B cell (primary cell): Measurements from ENCODE around the gene NAB2. TPM values are rescaled to one million over a fixed set of nuclear protein-coding genes. Genes with fewer than 3 reads are reported as not detected.
A peak's percentile ranks its signal among the peaks of the same experiment; 100 is the strongest.

Experiments
- ATAC-seq: fragments of 200-7000 bp; cut with Tn5 transposase; one replicate; pipeline ENCODE4 v1.10.0; 2021; ENCODE audit warnings: low read depth, mild to moderate bottlenecking, moderate number of reproducible peaks, moderate library complexity
- CTCF ChIA-PET: fragments of 350-600 bp; sonication (Branson Sonifier 250); formaldehyde crosslinking; loops from one replicate; lab custom pipeline; 2021; ENCODE audit warnings: antibody characterized with exemption, inconsistent platforms; lab: Charles Lee
- POLR2A ChIA-PET: fragments of 350-600 bp; sonication (Branson Sonifier 250); formaldehyde crosslinking; loops from one replicate; lab custom pipeline; 2021; ENCODE audit warnings: antibody characterized with exemption; lab: Charles Lee
- DNase-seq: peaks from one replicate; pipeline ENCODE4 v3.0.0; 2013
- H2AFZ ChIP-seq: 2 replicates; pipeline ENCODE4 v1.6.1; 2012; ENCODE audit warnings: mild to moderate bottlenecking, low read depth, low read length; ENCODE audit not compliant: insufficient read depth, poor library complexity, severe bottlenecking
- H3K27ac ChIP-seq, 2 donors: 1 replicate in 1 of 2; 2 replicates in 1 of 2; pipeline ENCODE4 v1.5.1; 2012 to 2013; ENCODE audit warnings: low read length in 2 of 2, mild to moderate bottlenecking in 2 of 2, moderate library complexity in 1 of 2
- H3K27me3 ChIP-seq, 4 experiments: fragments of 200-600 bp in 1 of 4; sonication (generic) in 1 of 4; replicated peaks in 1 of 4; 1 replicate in 2 of 4; 2 replicates in 2 of 4; pipeline versions ENCODE4 v1.6.1 to v1.7.0; 2013 to 2016; ENCODE audit warnings: low read length in 3 of 4, mild to moderate bottlenecking in 2 of 4, mixed read lengths in 1 of 4, moderate library complexity in 1 of 4; ENCODE audit not compliant: insufficient read depth in 4 of 4, control insufficient read depth in 3 of 4; ENCODE audit errors: control extremely low read depth in 1 of 4
- H3K36me3 ChIP-seq, 2 experiments: replicated peaks in 1 of 2; 1 replicate in 1 of 2; 2 replicates in 1 of 2; pipeline versions ENCODE4 v1.6.1 to v1.7.1; 2013; ENCODE audit warnings: low read length in 1 of 2; ENCODE audit not compliant: insufficient read depth in 2 of 2, control insufficient read depth in 1 of 2; ENCODE audit errors: control extremely low read depth in 1 of 2, extremely low read depth in 1 of 2
- H3K4me1 ChIP-seq, 2 donors: fragments of 200-600 bp in 1 of 2; sonication (generic) in 1 of 2; 1 replicate in 1 of 2; 2 replicates in 1 of 2; pipeline versions ENCODE4 v1.5.1 to v1.6.1; 2013 to 2017; ENCODE audit warnings: low read length in 2 of 2; ENCODE audit not compliant: control insufficient read depth in 2 of 2, insufficient read depth in 2 of 2
- H3K4me2 ChIP-seq: replicated peaks from 2 replicates; pipeline ENCODE3; 2012; ENCODE audit warnings: mild to moderate bottlenecking, low read depth, low read length; ENCODE audit not compliant: poor library complexity, severe bottlenecking
- H3K4me3 ChIP-seq, 5 experiments: fragments of 200-600 bp in 1 of 5; sonication (generic) in 1 of 5; 1 replicate in 3 of 5; 2 replicates in 2 of 5; pipeline versions ENCODE4 v1.5.1 to v1.7.0; 2011 to 2016; ENCODE audit warnings: low read length in 4 of 5, mild to moderate bottlenecking in 4 of 5, low read depth in 2 of 5, control low read depth in 1 of 5, moderate library complexity in 1 of 5; ENCODE audit not compliant: insufficient read depth in 1 of 5; ENCODE audit errors: control extremely low read depth in 1 of 5, extremely low read depth in 1 of 5
- H3K79me2 ChIP-seq: fragments of 200-600 bp; sonication (generic); one replicate; pipeline ENCODE4 v1.6.0; 2016; ENCODE audit warnings: low read length; ENCODE audit not compliant: control insufficient read depth, insufficient read depth
- H3K9ac ChIP-seq: fragments of 200-600 bp; sonication (generic); 2 replicates; pipeline ENCODE4 v1.6.1; 2017; ENCODE audit warnings: mild to moderate bottlenecking, low read length, moderate library complexity
- H3K9me3 ChIP-seq, 3 donors: one replicate each; pipeline versions ENCODE4 v1.6.1 to v1.7.1; 2013; ENCODE audit warnings: low read length in 2 of 3; ENCODE audit not compliant: control insufficient read depth in 2 of 3, insufficient read depth in 1 of 3; ENCODE audit errors: control extremely low read depth in 1 of 3
- H4K20me1 ChIP-seq: 2 replicates; pipeline ENCODE4 v1.6.0; 2012; ENCODE audit warnings: mild to moderate bottlenecking, low read length; ENCODE audit not compliant: insufficient read depth, control insufficient read depth, poor library complexity, severe bottlenecking
- H3K27ac Mint-ChIP-seq: one replicate; pipeline ENCODE4 v1.8.0; 2021; ENCODE audit warnings: mixed read lengths
- H3K27me3 Mint-ChIP-seq: one replicate; pipeline ENCODE4 v1.8.0; 2021; ENCODE audit warnings: mixed read lengths
- H3K4me1 Mint-ChIP-seq: one replicate; pipeline ENCODE4 v1.8.0; 2021; ENCODE audit warnings: mixed read lengths
- H3K4me3 Mint-ChIP-seq: one replicate; pipeline ENCODE4 v1.8.0; 2021; ENCODE audit warnings: mixed read lengths
- H3K9me3 Mint-ChIP-seq: one replicate; pipeline ENCODE4 v1.8.0; 2022; ENCODE audit warnings: mixed read lengths; ENCODE audit not compliant: insufficient read depth
- EZH2 ChIP-seq: IDR thresholded peaks from 2 replicates; pipeline ENCODE4 v1.6.1; 2012; ENCODE audit warnings: borderline replicate concordance, low read depth, mild to moderate bottlenecking, moderate library complexity, low read length; ENCODE audit not compliant: insufficient read depth, poor library complexity, severe bottlenecking
- WGBS: methylation state at CpG from one replicate; pipeline ENCODE4 v1.1.5; 2013; ENCODE audit warnings: missing lambda C conversion rate; ENCODE audit not compliant: insufficient coverage; 5-methylcytosine and 5-hydroxymethylcytosine counted together
- intact Hi-C: fragments of 100-400 bp; cut with micrococcal nuclease; formaldehyde crosslinking; loops from one replicate; pipeline ENCODE4 v1.10.0; 2022
- polyA plus RNA-seq: library from polyadenylated mRNA; depleted of rRNA; stranded (reverse); fragments of >200 nt; gene quantifications from 2 replicates; pipeline ENCODE4 v1.2.3, GENCODE V29; 2012
- total RNA-seq, 2 donors: library from RNA; stranded (reverse); fragments of 120-200 nt in 1 of 2; gene quantifications; 1 replicate in 1 of 2; 2 replicates in 1 of 2; pipeline versions ENCODE4 v1.2.3 to v1.2.4, GENCODE V29; 2013 to 2022
- TF ChIP-seq, protein P1 (sequence below): fragments of 200-600 bp; IDR thresholded peaks from one replicate; pipeline ENCODE4 v1.8.0; 2022; ENCODE audit warnings: antibody characterized with exemption, mild to moderate bottlenecking

NAB2 gene
- total and polyA plus RNA-seq, 2 donors (not counting 1 experiment from before 2014, with no cell fraction given), result 6.7 to 52.1 TPM

DNA sequence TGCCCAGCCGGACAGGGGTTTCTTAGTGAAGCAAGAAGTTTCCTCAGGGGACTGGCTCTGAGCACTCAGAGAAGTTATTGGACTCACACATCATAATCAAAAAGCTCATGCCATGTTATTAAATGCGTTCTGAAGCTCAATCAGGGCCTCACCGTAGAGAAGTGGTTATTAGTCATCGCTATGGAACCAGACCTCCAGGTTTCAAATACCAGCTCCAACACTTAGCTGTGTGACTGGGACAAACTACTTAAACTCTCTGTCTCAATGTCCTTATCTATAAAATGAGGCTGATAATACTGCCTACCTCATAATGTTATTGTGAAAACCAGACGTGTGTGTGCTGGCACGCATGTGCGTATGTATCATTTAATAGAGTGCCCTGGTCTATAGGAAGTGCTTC, 14.9 kb downstream of the NAB2 start:
- H3K9ac ChIP-seq, result no peak overlapping the region
- no peaks in the 10 kb centered on the region for H3K27me3 ChIP-seq
- ChIA-PET CTCF (interaction anchor here (1.4 to 18.5 kb wide), 4 partner anchors 10 to 73 kb away, joined by 3 to 406 read pairs (median 126); partner anchors contain the start of genes NAB2 and NEMP1), POLR2A (interaction anchor here (0.9 to 2.0 kb wide), 3 partner anchors 8 to 15 kb away, joined by 3 to 5 read pairs (median 5); partner anchors contain the start of gene NAB2)
- Mint-ChIP-seq H3K4me3 (no peak overlapping the region), H3K27ac (peak overlapping the region; percentile 15), H3K27me3 (no peaks in the 10 kb centered on the region), H3K4me1 (peaks cover 37% of the 10 kb centered on the region), H3K9me3 (no peaks in the 10 kb centered on the region)
- ATAC-seq (no peak), DNase-seq (peak; percentile 10)
- no peak overlapping the region for H3K27ac ChIP-seq
- peaks cover 2 to 81% of the 10 kb centered on the region in 2 experiments for H3K36me3 ChIP-seq
- no peak overlapping the region for H3K4me3 ChIP-seq
- H4K20me1 ChIP-seq, result peaks cover 74% of the 10 kb centered on the region
- intact Hi-C loops, result no loop called here
- no peak overlapping the region for H3K4me2 ChIP-seq
- H3K4me1 ChIP-seq, result peaks cover 7 to 19% of the 10 kb centered on the region in 2 donors
- no peak overlapping the region for H2AFZ ChIP-seq
- 100% methylated on average over 4 of the region's 7 CpGs for WGBS
- H3K79me2 ChIP-seq, result peaks cover 54% of the 10 kb centered on the region
- TF ChIP-seq, protein P1, sequence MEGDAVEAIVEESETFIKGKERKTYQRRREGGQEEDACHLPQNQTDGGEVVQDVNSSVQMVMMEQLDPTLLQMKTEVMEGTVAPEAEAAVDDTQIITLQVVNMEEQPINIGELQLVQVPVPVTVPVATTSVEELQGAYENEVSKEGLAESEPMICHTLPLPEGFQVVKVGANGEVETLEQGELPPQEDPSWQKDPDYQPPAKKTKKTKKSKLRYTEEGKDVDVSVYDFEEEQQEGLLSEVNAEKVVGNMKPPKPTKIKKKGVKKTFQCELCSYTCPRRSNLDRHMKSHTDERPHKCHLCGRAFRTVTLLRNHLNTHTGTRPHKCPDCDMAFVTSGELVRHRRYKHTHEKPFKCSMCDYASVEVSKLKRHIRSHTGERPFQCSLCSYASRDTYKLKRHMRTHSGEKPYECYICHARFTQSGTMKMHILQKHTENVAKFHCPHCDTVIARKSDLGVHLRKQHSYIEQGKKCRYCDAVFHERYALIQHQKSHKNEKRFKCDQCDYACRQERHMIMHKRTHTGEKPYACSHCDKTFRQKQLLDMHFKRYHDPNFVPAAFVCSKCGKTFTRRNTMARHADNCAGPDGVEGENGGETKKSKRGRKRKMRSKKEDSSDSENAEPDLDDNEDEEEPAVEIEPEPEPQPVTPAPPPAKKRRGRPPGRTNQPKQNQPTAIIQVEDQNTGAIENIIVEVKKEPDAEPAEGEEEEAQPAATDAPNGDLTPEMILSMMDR, result no peak
- no peak for TF ChIP-seq EZH2
- no peaks in the 10 kb centered on the region for H3K9me3 ChIP-seq

- Histone ChIP-seq H3K27ac (no peak overlapping the region), H3K36me3 (peaks cover 2 to 79% of the 10 kb centered on the region in 2 experiments), H3K4me2 (no peak overlapping the region), H3K4me1 (peaks cover 9 to 25% of the 10 kb centered on the region in 2 donors), H3K79me2 (peaks cover 52% of the 10 kb centered on the region), H3K9ac (no peak overlapping the region), H3K4me3 (no peak overlapping the region), H3K9me3 (no peaks in the 10 kb centered on the region), H3K27me3 (no peaks in the 10 kb centered on the region), H4K20me1 (peaks cover 74% of the 10 kb centered on the region), H2AFZ (no peak overlapping the region)
- ChIA-PET CTCF (interaction anchor here (1.4 to 18.5 kb wide), 4 partner anchors 11 to 73 kb away, joined by 3 to 406 read pairs (median 126); partner anchors contain the start of genes NAB2 and NEMP1), POLR2A (interaction anchor here (1.6 to 2.0 kb wide), 2 partner anchors 10 to 16 kb away, joined by 3 to 5 read pairs; partner anchors contain the start of gene NAB2)
- no peak overlapping the region for H3K4me3 Mint-ChIP-seq
- H3K4me1 Mint-ChIP-seq, result peaks cover 39% of the 10 kb centered on the region
- H3K27ac Mint-ChIP-seq, result peak overlapping the region; percentile 20
- TF ChIP-seq, protein P1, result no peak
- TF ChIP-seq EZH2, result no peak
- peak; percentile 17 for DNase-seq
- no peaks in the 10 kb centered on the region for H3K9me3 Mint-ChIP-seq
- 100% methylated on average over 6 of the region's 12 CpGs for WGBS
- intact Hi-C loops, result no loop called here
- ATAC-seq, result no peak
- no peaks in the 10 kb centered on the region for H3K27me3 Mint-ChIP-seq
Observed at GRCh38 chr12:57104292-57104910, 15.5 kb downstream of the NAB2 start.
